A673 (cell line): ENCODE results near the gene CERK. TPM values are rescaled to one million over a fixed set of nuclear protein-coding genes. Genes with fewer than 3 reads are reported as not detected.

Experiments
- BruUV-seq: library from RNA; stranded (reverse); fragments of 400-500 nt; replicated peaks from 2 replicates; lab custom pipeline; 2021; lab: Mats Ljungman, UMichigan
- CTCF ChIA-PET: fragments of 300-600 bp; sonication (Branson Sonifier 250); formaldehyde crosslinking; loops from one replicate; lab custom pipeline; 2022; ENCODE audit warnings: antibody characterized with exemption; lab: Charles Lee
- POLR2A ChIA-PET: fragments of 300-600 bp; sonication (Branson Sonifier 250); formaldehyde crosslinking; loops from one replicate; lab custom pipeline; 2022; ENCODE audit warnings: antibody characterized with exemption; ENCODE audit not compliant: low non-redundant PET; lab: Charles Lee
- DNase-seq: peaks from one replicate; pipeline ENCODE4 v3.0.0-alpha.2; 2015; ENCODE audit warnings: low spot score
- H3K27ac ChIP-seq: fragments of 200-600 bp; sonication (generic); 2 replicates; pipeline ENCODE4 v1.5.1; 2016; ENCODE audit warnings: mixed run types, low read depth, mild to moderate bottlenecking, mixed read lengths, antibody characterized with exemption, low read length; ENCODE audit not compliant: poor library complexity, severe bottlenecking
- H3K27me3 ChIP-seq: fragments of 200-600 bp; sonication (generic); replicated peaks from 2 replicates; pipeline ENCODE4 v1.6.1; 2017; ENCODE audit warnings: mixed run types, low read depth, mild to moderate bottlenecking, mixed read lengths, antibody characterized with exemption, low read length; ENCODE audit not compliant: insufficient read depth, poor library complexity
- H3K36me3 ChIP-seq: fragments of 200-600 bp; sonication (generic); 2 replicates; pipeline ENCODE4 v1.6.1; 2016; ENCODE audit warnings: mixed run types, mild to moderate bottlenecking, mixed read lengths, antibody characterized with exemption, low read length; ENCODE audit not compliant: insufficient read depth, poor library complexity, severe bottlenecking
- H3K4me1 ChIP-seq: fragments of 200-600 bp; sonication (generic); 2 replicates; pipeline ENCODE4 v1.6.1; 2017; ENCODE audit warnings: mixed run types, mild to moderate bottlenecking, mixed read lengths, antibody characterized with exemption, low read length; ENCODE audit not compliant: insufficient read depth, poor library complexity, severe bottlenecking
- H3K4me3 ChIP-seq: fragments of 200-600 bp; sonication (generic); 2 replicates; pipeline ENCODE4 v1.5.1; 2016; ENCODE audit warnings: low read depth, mixed run types, mild to moderate bottlenecking, mixed read lengths, low read length; ENCODE audit not compliant: poor library complexity, severe bottlenecking
- H3K9me3 ChIP-seq: fragments of 200-600 bp; sonication (generic); 2 replicates; pipeline ENCODE4 v1.6.1; 2016; ENCODE audit warnings: mixed run types, low read depth, mild to moderate bottlenecking, mixed read lengths, antibody characterized with exemption, low read length; ENCODE audit not compliant: poor library complexity, severe bottlenecking
- EZH2 ChIP-seq: fragments of 200-600 bp; sonication (generic); IDR thresholded peaks from 2 replicates; pipeline ENCODE4 v1.6.1; 2017; ENCODE audit warnings: borderline replicate concordance, low read depth, mild to moderate bottlenecking, mixed read lengths, antibody characterized with exemption, low read length; ENCODE audit not compliant: poor library complexity, severe bottlenecking
- intact Hi-C: fragments of 100-400 bp; cut with micrococcal nuclease; formaldehyde crosslinking; loops from one replicate; pipeline ENCODE4 v1.10.0; 2022; ENCODE audit not compliant: unreplicated experiment
- total RNA-seq: library from RNA; stranded (reverse); gene quantifications from 2 replicates; pipeline ENCODE4 v1.2.3, GENCODE V29; 2021
- TF ChIP-seq, protein P1 (sequence below): fragments of 300-800, 200-600 bp; sonication (generic); conservative IDR thresholded peaks from 2 replicates; pipeline ENCODE4 v1.5.1; 2017; ENCODE audit warnings: low read depth, mild to moderate bottlenecking, antibody characterized with exemption, low read length, moderate library complexity, mixed read lengths

Gene CERK
- total RNA-seq, 1 experiment from 2014 or later, result 58.8 TPM

- TF ChIP-seq, protein P1, sequence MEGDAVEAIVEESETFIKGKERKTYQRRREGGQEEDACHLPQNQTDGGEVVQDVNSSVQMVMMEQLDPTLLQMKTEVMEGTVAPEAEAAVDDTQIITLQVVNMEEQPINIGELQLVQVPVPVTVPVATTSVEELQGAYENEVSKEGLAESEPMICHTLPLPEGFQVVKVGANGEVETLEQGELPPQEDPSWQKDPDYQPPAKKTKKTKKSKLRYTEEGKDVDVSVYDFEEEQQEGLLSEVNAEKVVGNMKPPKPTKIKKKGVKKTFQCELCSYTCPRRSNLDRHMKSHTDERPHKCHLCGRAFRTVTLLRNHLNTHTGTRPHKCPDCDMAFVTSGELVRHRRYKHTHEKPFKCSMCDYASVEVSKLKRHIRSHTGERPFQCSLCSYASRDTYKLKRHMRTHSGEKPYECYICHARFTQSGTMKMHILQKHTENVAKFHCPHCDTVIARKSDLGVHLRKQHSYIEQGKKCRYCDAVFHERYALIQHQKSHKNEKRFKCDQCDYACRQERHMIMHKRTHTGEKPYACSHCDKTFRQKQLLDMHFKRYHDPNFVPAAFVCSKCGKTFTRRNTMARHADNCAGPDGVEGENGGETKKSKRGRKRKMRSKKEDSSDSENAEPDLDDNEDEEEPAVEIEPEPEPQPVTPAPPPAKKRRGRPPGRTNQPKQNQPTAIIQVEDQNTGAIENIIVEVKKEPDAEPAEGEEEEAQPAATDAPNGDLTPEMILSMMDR, result no peak
- no peak for TF ChIP-seq EZH2
- H3K4me1 ChIP-seq, result peaks cover 7% of the 10 kb centered on the region
- no peak for DNase-seq
- BruUV-seq, result no TSS peak
- no peak overlapping the region for H3K4me3 ChIP-seq
- intact Hi-C loops, result no loop called here
- no peaks in the 10 kb centered on the region for H3K9me3 ChIP-seq
- H3K27me3 ChIP-seq, result no peaks in the 10 kb centered on the region
- ChIA-PET CTCF (no interaction called here), POLR2A (no interaction called here)
- no peak overlapping the region for H3K27ac ChIP-seq
- no peaks in the 10 kb centered on the region for H3K36me3 ChIP-seq
Observed at GRCh38 chr22:46752988-46753310, 14.9 kb upstream of the CERK start.

GRCh38 chr22:46752286-46752987, 14.4 kb upstream of the CERK start:
- Histone ChIP-seq H3K36me3 (no peaks in the 10 kb centered on the region), H3K27ac (no peak overlapping the region), H3K4me1 (peaks cover 7% of the 10 kb centered on the region), H3K27me3 (no peaks in the 10 kb centered on the region), H3K4me3 (no peak overlapping the region), H3K9me3 (no peaks in the 10 kb centered on the region)
- CTCF ChIA-PET, result no interaction called here
- POLR2A ChIA-PET, result no interaction called here
- no peak for DNase-seq
- TF ChIP-seq, protein P1, result no peak
- no peak for TF ChIP-seq EZH2
- intact Hi-C loops, result no loop called here
- BruUV-seq, result no TSS peak

DNA sequence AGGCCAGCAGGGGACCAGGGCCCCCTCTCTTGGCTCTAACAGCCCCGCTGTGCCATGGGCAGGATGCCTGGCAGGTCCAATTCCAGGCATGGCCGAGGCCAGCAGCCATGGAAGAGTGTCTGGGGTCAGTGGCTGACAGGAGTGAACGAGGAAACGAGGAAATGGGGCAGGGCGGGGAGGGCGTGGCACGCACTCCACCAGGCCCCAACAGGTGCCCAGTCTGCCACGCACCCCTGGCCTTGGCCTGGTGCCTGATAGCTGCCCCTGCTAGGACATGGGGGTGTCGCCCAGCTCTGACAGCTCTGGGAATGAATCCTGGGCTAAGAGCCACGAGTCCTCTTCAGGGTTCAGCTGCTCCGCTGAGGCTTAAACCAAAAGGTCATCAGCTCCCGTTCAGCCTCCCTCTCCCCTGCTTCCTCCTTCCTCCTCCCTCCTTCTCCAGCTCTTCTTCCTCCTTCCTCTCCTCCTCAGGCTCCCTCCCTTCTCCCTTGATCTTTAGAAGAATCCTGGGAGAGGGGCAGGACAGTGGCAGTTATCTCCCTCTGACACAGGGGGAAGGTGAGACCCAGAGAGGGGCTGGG, 12.9 kb upstream of the CERK start:
- intact Hi-C loops, result no loop called here
- TF ChIP-seq, protein P1, result no peak
- TF ChIP-seq EZH2, result no peak
- Histone ChIP-seq H3K4me1 (peaks cover 7% of the 10 kb centered on the region), H3K27ac (no peak overlapping the region), H3K9me3 (no peaks in the 10 kb centered on the region), H3K4me3 (no peak overlapping the region), H3K36me3 (no peaks in the 10 kb centered on the region), H3K27me3 (no peaks in the 10 kb centered on the region)
- ChIA-PET CTCF (interaction anchor here (0.6 kb wide), 1 partner anchor 203 kb away, joined by 3 read pairs; no protein-coding TSS in a partner anchor), POLR2A (no interaction called here)
- no peak for DNase-seq
- no TSS peak for BruUV-seq
